Rectal smooth muscle tissue (tissue), 1 donor: ENCODE results near the gene MS4A14.

Experiments used
- H3K27ac ChIP-seq: one replicate; pipeline ENCODE4 v1.7.0; 2013; ENCODE audit warnings: low read depth, low read length, inconsistent platforms
- H3K27me3 ChIP-seq: one replicate; pipeline ENCODE4 v1.7.0; 2013; ENCODE audit warnings: low read length; ENCODE audit not compliant: control insufficient read depth, insufficient read depth
- H3K36me3 ChIP-seq: one replicate; pipeline ENCODE4 v1.7.0; 2013; ENCODE audit warnings: low read length; ENCODE audit not compliant: control insufficient read depth, insufficient read depth
- H3K4me1 ChIP-seq: one replicate; pipeline ENCODE4 v1.7.0; 2013; ENCODE audit warnings: low read length; ENCODE audit not compliant: control insufficient read depth, insufficient read depth
- H3K4me3 ChIP-seq: one replicate; pipeline ENCODE4 v1.7.0; 2013; ENCODE audit warnings: low read length
- H3K9ac ChIP-seq: one replicate; pipeline ENCODE4 v1.7.0; 2013; ENCODE audit warnings: low read length

MS4A14 gene

DNA sequence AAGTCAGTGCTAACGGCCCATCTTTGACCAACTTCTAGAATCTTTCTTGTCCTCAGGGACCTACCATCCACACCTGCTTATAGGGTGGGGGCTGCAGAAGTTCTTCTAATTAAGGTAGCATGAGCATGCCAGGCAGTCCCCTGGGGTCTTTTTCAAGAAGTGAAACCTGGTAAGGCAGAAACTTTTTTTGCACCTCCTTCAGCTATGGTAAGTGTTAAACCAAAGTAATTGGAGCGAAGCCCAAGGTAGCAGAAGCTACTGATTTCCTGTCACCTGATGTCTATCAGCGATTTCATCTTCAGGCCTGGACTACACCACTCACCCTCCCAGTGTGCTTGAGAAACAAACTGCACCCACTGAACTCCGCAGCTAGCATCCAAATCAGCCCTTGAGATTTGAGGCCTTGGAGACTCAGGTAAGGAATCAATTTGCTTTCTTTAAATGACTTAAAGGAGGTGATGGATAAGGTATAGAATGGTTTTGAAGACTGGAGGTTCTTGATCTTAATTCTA is 59.3 kb downstream of the MS4A14 start, which contains the start of gene MS4A1:
TSS of gene MS4A1 (plus strand) at position 317 of the 512 bp plus-strand sequence. CDS start 6,528 bp downstream, outside the sequence.
- Histone ChIP-seq H3K36me3 (no peaks in the 10 kb centered on the region), H3K27me3 (no peaks in the 10 kb centered on the region), H3K4me3 (no peak within 1 kb of the TSS), H3K4me1 (no peaks in the 10 kb centered on the region), H3K27ac (no peak within 1 kb of the TSS), H3K9ac (no peak within 1 kb of the TSS)

GRCh38 chr11:60457576-60457975 is 61.3 kb downstream of the MS4A14 start:
- Histone ChIP-seq H3K27me3 (no peaks in the 10 kb centered on the region), H3K27ac (no peak overlapping the region), H3K4me1 (no peaks in the 10 kb centered on the region), H3K9ac (no peak overlapping the region), H3K36me3 (no peaks in the 10 kb centered on the region), H3K4me3 (no peak overlapping the region)

DNA sequence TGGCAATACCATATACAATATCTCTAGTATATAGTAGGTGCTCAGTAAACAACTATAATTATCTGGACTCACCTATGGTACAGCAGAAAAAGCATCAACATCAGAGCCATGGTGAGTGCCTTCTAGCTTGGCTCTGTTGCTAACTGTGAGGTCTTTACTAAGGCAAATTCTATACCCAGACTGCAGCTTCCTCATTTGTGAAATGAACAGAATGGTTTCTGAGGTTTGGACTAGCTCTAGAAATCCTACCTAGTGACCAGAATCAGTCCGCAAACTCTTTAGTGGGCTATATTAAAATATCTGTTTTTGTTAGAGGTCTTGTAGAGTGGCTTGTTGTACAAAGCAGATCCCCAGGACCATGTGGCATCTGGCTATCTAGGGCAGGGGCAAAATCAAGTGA is 63.1 kb downstream of the MS4A14 start:
- no peaks in the 10 kb centered on the region for H3K27me3 ChIP-seq
- H3K36me3 ChIP-seq: no peaks in the 10 kb centered on the region
- no peaks in the 10 kb centered on the region for H3K4me1 ChIP-seq
- H3K4me3 ChIP-seq: no peak overlapping the region
- no peak overlapping the region for H3K9ac ChIP-seq
- no peak overlapping the region for H3K27ac ChIP-seq
